Prostate gland (tissue), 2 donors: ENCODE data around the gene PTPRE. TPM values are rescaled to one million over a fixed set of nuclear protein-coding genes. Genes with fewer than 3 reads are reported as not detected.

ENCODE experiments used
- DNase-seq: peaks from one replicate; pipeline ENCODE4 v3.0.0-alpha.2; 2019; ENCODE audit warnings: low spot score
- H3K27ac ChIP-seq, 2 donors: fragments of 200-600 bp; sonication (generic); 2 replicates each; pipeline ENCODE4 v1.5.1; 2017 to 2019
- H3K27me3 ChIP-seq: fragments of 200-600 bp; sonication (generic); replicated peaks from 2 replicates; pipeline ENCODE4 v1.5.1; 2019; ENCODE audit not compliant: insufficient read depth
- H3K36me3 ChIP-seq, 2 donors: fragments of 200-600 bp; sonication (generic); 1 replicate in 1 of 2; 2 replicates in 1 of 2; pipeline versions ENCODE4 v1.5.1 to v1.8.1; 2017 to 2019
- H3K4me1 ChIP-seq: fragments of 200-600 bp; sonication (generic); replicated peaks from 2 replicates; pipeline ENCODE4 v1.5.1; 2019
- H3K4me3 ChIP-seq, 2 donors: fragments of 200-600 bp; sonication (generic); 2 replicates each; pipeline ENCODE4 v1.5.1; 2017 to 2019
- H3K9me3 ChIP-seq: fragments of 200-600 bp; sonication (generic); 2 replicates; pipeline ENCODE4 v1.5.1; 2017
- CTCF ChIP-seq, 4 experiments: fragments of 200-600 bp in 2 of 4; fragments of 450-650 bp in 2 of 4; sonication (generic) in 2 of 4; IDR thresholded peaks; 1 replicate in 3 of 4; 2 replicates in 1 of 4; pipeline ENCODE4 v1.5.1; 2016 to 2019; ENCODE audit warnings: antibody characterized with exemption in 4 of 4, mild to moderate bottlenecking in 2 of 4, moderate library complexity in 2 of 4
- POLR2A ChIP-seq: fragments of 450-650 bp; IDR thresholded peaks from one replicate; pipeline ENCODE4 v1.6.1; 2016; ENCODE audit warnings: antibody characterized with exemption, mild to moderate bottlenecking
- POLR2AphosphoS5 ChIP-seq: sonication (generic); formaldehyde crosslinking; IDR thresholded peaks from one replicate; pipeline ENCODE4 v1.6.1; 2017; ENCODE audit warnings: antibody characterized with exemption
- WGBS: methylation state at CpG from one replicate; pipeline ENCODE4 v1.1.5; 2018; 5-methylcytosine and 5-hydroxymethylcytosine counted together
- intact Hi-C: fragments of 100-400 bp; cut with DNase I; formaldehyde crosslinking; loops from one replicate; pipeline ENCODE4 v1.14.2; 2022
- total RNA-seq, 2 donors: library from RNA; depleted of rRNA; stranded (reverse); fragments of >200 nt; gene quantifications; one replicate each; pipeline ENCODE4 v1.1.0, GENCODE V29; 2016

PTPRE gene
- total RNA-seq, 2 donors from 2014 or later = 4.5 to 14.3 TPM

- H3K36me3 ChIP-seq = no peaks in the 10 kb centered on the region
- H3K27ac ChIP-seq = no peak overlapping the region
- DNase-seq = no peak
- peaks cover 5% of the 10 kb centered on the region for H3K4me1 ChIP-seq
- no peak overlapping the region for H3K4me3 ChIP-seq
- H3K27me3 ChIP-seq = peaks cover 5% of the 10 kb centered on the region
- TF ChIP-seq POLR2AphosphoS5 = no peak
- TF ChIP-seq POLR2A = no peak
- TF ChIP-seq CTCF (IDR thresholded peaks at IDR 0.05) = no peak
- no peaks in the 10 kb centered on the region for H3K9me3 ChIP-seq
- WGBS = 75% methylated on average over 5 of the region's 5 CpGs
- intact Hi-C loops = no loop called here
These were observed 215.0 kb downstream of the PTPRE start for GRCh38 chr10:128121750-128122412.

GRCh38 chr10:128122931-128123330 lies 216.0 kb downstream of the PTPRE start:
- intact Hi-C loops = no loop called here
- 92% methylated on average over 2 of the region's 2 CpGs for WGBS

GRCh38 chr10:128123846-128124245 lies 216.9 kb downstream of the PTPRE start:
- H3K27me3 ChIP-seq = peaks cover 5% of the 10 kb centered on the region
- H3K4me3 ChIP-seq = no peak overlapping the region
- no peaks in the 10 kb centered on the region for H3K36me3 ChIP-seq
- no peak for DNase-seq
- no peak overlapping the region for H3K27ac ChIP-seq
- intact Hi-C loops = no loop called here
- H3K4me1 ChIP-seq = peaks cover 5% of the 10 kb centered on the region
- no peaks in the 10 kb centered on the region for H3K9me3 ChIP-seq
- TF ChIP-seq POLR2A = no peak

More at GRCh38 chr10:128122931-128123330, 216.0 kb downstream of the PTPRE start:
- H3K36me3 ChIP-seq = no peaks in the 10 kb centered on the region
- DNase-seq = no peak
- peaks cover 5% of the 10 kb centered on the region for H3K27me3 ChIP-seq
- H3K27ac ChIP-seq = no peak overlapping the region
- peaks cover 5% of the 10 kb centered on the region for H3K4me1 ChIP-seq
- TF ChIP-seq POLR2AphosphoS5 = no peak
- no peak for TF ChIP-seq POLR2A
- TF ChIP-seq CTCF (IDR thresholded peaks at IDR 0.05) = no peak
- no peak overlapping the region for H3K4me3 ChIP-seq
- no peaks in the 10 kb centered on the region for H3K9me3 ChIP-seq

DNA sequence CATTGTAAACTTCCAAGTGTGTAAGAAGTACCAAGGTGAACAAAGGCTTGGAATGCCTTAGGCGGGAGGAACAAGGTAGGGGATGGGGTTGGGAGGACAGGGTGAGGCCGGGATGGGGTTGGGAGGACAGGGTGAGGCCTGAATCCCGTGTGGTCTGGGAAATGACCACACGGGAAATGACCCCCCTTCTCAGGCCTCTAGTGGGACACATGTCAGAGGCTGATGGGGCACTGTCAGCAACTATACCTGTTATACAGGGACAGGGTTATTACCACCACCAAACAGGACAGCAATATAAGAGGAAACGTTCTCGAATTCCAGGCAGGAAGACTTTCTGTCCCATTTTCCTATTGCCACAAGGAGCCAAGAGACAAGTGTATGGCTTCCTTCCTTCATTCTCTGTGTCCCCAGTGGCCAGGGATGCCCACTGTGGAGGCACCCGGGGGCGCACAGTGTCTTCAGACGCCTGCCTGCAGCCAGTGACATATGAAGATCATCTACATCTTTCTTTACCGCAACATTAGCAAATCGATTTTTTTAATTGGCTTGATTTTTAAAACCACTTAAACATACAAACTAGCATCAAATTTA lies 218.0 kb downstream of the PTPRE start:
- intact Hi-C loops = no loop called here
- no peak overlapping the region for H3K4me3 ChIP-seq
- WGBS = 47% methylated on average over 11 of the region's 11 CpGs

GRCh38 chr10:128125416-128125943 lies 218.6 kb downstream of the PTPRE start:
- no peaks in the 10 kb centered on the region for H3K9me3 ChIP-seq
- H3K36me3 ChIP-seq = no peaks in the 10 kb centered on the region
- WGBS = 4% methylated on average over 33 of the region's 33 CpGs
- intact Hi-C loops = no loop called here
- no peak for DNase-seq
- H3K4me1 ChIP-seq = peaks cover 5% of the 10 kb centered on the region
- TF ChIP-seq POLR2AphosphoS5 (no peak), POLR2A (no peak), CTCF (IDR thresholded peaks at IDR 0.05) (no peak)
- H3K27ac ChIP-seq = no peak overlapping the region
- H3K4me3 ChIP-seq = peak overlapping the region; percentile 37 to 48
- peaks cover 5% of the 10 kb centered on the region for H3K27me3 ChIP-seq

More for the DNA sequence above, 218.0 kb downstream of the PTPRE start:
- TF ChIP-seq POLR2AphosphoS5 = no peak
- TF ChIP-seq CTCF (IDR thresholded peaks at IDR 0.05) = no peak
- TF ChIP-seq POLR2A = no peak
- no peak for DNase-seq
- Histone ChIP-seq H3K36me3 (no peaks in the 10 kb centered on the region), H3K9me3 (no peaks in the 10 kb centered on the region), H3K27me3 (peaks cover 5% of the 10 kb centered on the region), H3K27ac (no peak overlapping the region), H3K4me1 (peaks cover 5% of the 10 kb centered on the region)
